Activated CD4-positive, alpha-beta memory T cell treated with anti-CD3 and anti-CD28 coated beads, Interleukin-2, amount 10 ng/mL, durations not matched to agents 7 days and 5 days (primary cell): Measurements from ENCODE around the gene OR8U1. TPM values are rescaled to one million over a fixed set of nuclear protein-coding genes. Genes with fewer than 3 reads are reported as not detected.
"Not testable (repeated sequence)": the region's sequence is repeated elsewhere in the genome, so short reads cannot be mapped to it uniquely, and the experiment has no call there.

Experiments
- CTCF ChIA-PET: fragments of 350-600 bp; sonication (Branson Sonifier 250); formaldehyde crosslinking; loops from one replicate; lab custom pipeline; 2021; ENCODE audit warnings: antibody characterized with exemption, inconsistent platforms; lab: Charles Lee
- POLR2A ChIA-PET: fragments of 350-600 bp; sonication (Branson Sonifier 250); formaldehyde crosslinking; loops from one replicate; lab custom pipeline; 2021; ENCODE audit warnings: antibody characterized with exemption; lab: Charles Lee
- DNase-seq: peaks from one replicate; pipeline ENCODE4 v3.0.0-alpha.2; 2020
- H3K27ac Mint-ChIP-seq: one replicate; pipeline ENCODE4 v1.8.0; 2021; ENCODE audit warnings: mild to moderate bottlenecking, mixed read lengths
- H3K27me3 Mint-ChIP-seq: one replicate; pipeline ENCODE4 v1.8.0; 2021; ENCODE audit warnings: mixed read lengths
- H3K36me3 Mint-ChIP-seq: one replicate; pipeline ENCODE4 v1.8.0; 2021; ENCODE audit warnings: low read depth, mixed read lengths
- H3K4me1 Mint-ChIP-seq: one replicate; pipeline ENCODE4 v1.8.0; 2021; ENCODE audit warnings: mixed read lengths
- H3K4me3 Mint-ChIP-seq: one replicate; pipeline ENCODE4 v1.8.0; 2021; ENCODE audit warnings: mild to moderate bottlenecking, mixed read lengths
- H3K9me3 Mint-ChIP-seq: one replicate; pipeline ENCODE4 v1.8.0; 2021; ENCODE audit warnings: mixed read lengths
- total RNA-seq, 2 experiments: library from RNA; stranded (reverse); gene quantifications; one replicate each; pipeline ENCODE4 v1.2.3, GENCODE V29; 2021

Gene OR8U1
- not detected for total RNA-seq

GRCh38 chr11:56375324-56375723 is at the start of gene OR8U1:
Gene OR8U1 (plus strand): TSS chr11:56375624. CDS start chr11:56375624, 0 bp downstream.
- Mint-ChIP-seq H3K27me3 (no peaks in the 10 kb centered on the region), H3K4me1 (no peaks in the 10 kb centered on the region), H3K9me3 (peaks cover 14% of the 10 kb centered on the region), H3K27ac (no peak within 1 kb of the TSS), H3K36me3 (no peaks in the 10 kb centered on the region), H3K4me3 (no peak within 1 kb of the TSS)
- CTCF ChIA-PET, result no interaction called here
- no peak for DNase-seq
- POLR2A ChIA-PET, result no interaction called here

DNA sequence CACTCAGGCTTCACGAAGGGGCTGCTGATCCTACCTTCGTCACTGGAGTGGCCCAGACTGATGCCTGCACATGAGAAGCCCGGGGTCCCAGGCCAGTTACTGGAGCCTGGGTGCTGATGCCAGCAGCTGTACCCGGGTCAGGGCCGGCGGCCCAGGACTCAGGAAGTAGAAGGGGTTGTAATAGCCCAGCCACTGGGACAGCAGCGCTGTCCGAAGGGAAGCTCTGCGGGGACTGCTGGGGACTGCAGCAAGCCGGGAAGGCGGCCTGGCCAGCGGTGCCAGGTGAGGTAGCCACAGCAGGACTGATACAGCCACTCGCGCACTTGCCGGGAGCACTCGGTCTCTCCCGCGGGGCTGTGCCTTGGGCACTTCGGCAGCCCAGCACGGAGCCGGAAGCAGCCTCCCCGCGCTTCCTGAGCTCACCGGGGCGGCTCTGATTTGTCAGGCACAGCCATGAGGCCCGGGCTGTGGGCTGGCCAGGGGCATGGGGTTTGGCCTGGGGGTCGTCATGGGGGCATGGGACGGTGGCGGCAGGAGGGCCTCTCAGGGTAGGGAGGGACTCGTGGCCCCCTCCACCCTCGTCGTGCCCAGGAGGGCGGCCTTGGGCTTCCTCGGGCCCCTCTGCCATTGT is 43.4 kb upstream of the OR8U1 start:
- no peak overlapping the region for H3K27ac Mint-ChIP-seq
- POLR2A ChIA-PET, result no interaction called here
- peaks cover 8% of the 10 kb centered on the region for H3K9me3 Mint-ChIP-seq
- CTCF ChIA-PET, result no interaction called here
- DNase-seq, result no peak
- no peak overlapping the region for H3K4me3 Mint-ChIP-seq
- no peaks in the 10 kb centered on the region for H3K27me3 Mint-ChIP-seq
- no peaks in the 10 kb centered on the region for H3K36me3 Mint-ChIP-seq
- no peaks in the 10 kb centered on the region for H3K4me1 Mint-ChIP-seq

DNA sequence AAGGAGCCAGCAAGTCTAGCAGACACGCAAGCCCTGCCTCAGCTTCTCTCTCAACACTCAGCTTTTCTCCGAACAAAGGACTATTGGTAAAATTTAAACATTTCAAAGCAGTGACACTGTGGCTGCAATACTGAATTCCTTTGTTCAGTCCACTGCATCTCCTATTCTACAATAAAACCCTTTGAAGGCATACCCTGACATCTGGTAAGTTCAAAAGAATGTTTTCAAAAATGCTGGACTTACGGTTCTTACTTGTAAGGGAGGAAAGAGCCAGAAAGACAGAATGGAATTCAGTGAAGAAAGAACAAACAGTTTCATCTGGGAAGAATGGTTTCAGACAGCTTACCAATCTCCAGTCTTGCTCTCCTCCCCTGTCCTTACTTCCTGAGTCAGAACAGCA is 42.3 kb upstream of the OR8U1 start:
- ChIA-PET CTCF (no interaction called here), POLR2A (no interaction called here)
- Mint-ChIP-seq H3K4me3 (no peak overlapping the region), H3K27ac (no peak overlapping the region), H3K27me3 (no peaks in the 10 kb centered on the region), H3K9me3 (peaks cover 12% of the 10 kb centered on the region), H3K36me3 (no peaks in the 10 kb centered on the region), H3K4me1 (no peaks in the 10 kb centered on the region)
- DNase-seq, result no peak

GRCh38 chr11:56340289-56340688 is 35.1 kb upstream of the OR8U1 start:
- no peaks in the 10 kb centered on the region for H3K4me1 Mint-ChIP-seq
- CTCF ChIA-PET, result no interaction called here

GRCh38 chr11:56345739-56346138 is 29.7 kb upstream of the OR8U1 start, which contains the start of gene OR8K1:
Gene OR8K1 (plus strand): TSS chr11:56346039. CDS start chr11:56346039, 0 bp downstream.
- Mint-ChIP-seq H3K4me1 (no peaks in the 10 kb centered on the region), H3K27me3 (no peaks in the 10 kb centered on the region), H3K27ac (no peak within 1 kb of the TSS), H3K36me3 (no peaks in the 10 kb centered on the region), H3K9me3 (peaks cover 15% of the 10 kb centered on the region), H3K4me3 (no peak within 1 kb of the TSS)
- no peak for DNase-seq
- CTCF ChIA-PET, result no interaction called here
- POLR2A ChIA-PET, result no interaction called here

More at GRCh38 chr11:56340289-56340688, 35.1 kb upstream of the OR8U1 start:
- no peak overlapping the region for H3K27ac Mint-ChIP-seq
- H3K4me3 Mint-ChIP-seq, result no peak overlapping the region
- no peaks in the 10 kb centered on the region for H3K27me3 Mint-ChIP-seq
- peaks cover 34% of the 10 kb centered on the region for H3K9me3 Mint-ChIP-seq
- no peaks in the 10 kb centered on the region for H3K36me3 Mint-ChIP-seq
- no peak for DNase-seq
- POLR2A ChIA-PET, result no interaction called here

GRCh38 chr11:56353991-56354390 is 21.4 kb upstream of the OR8U1 start, which contains the start of gene OR8J1:
Gene OR8J1 (plus strand): TSS chr11:56354291. CDS start chr11:56360247, 5,956 bp downstream.
- H3K36me3 Mint-ChIP-seq, result no peaks in the 10 kb centered on the region
- ChIA-PET CTCF (no interaction called here), POLR2A (no interaction called here)
- no peak for DNase-seq
- H3K27ac Mint-ChIP-seq, result no peak within 1 kb of the TSS
- no peaks in the 10 kb centered on the region for H3K27me3 Mint-ChIP-seq
- H3K9me3 Mint-ChIP-seq, result peaks cover 8% of the 10 kb centered on the region
- H3K4me1 Mint-ChIP-seq, result no peaks in the 10 kb centered on the region
- no peak within 1 kb of the TSS for H3K4me3 Mint-ChIP-seq

- POLR2A ChIA-PET, result no interaction called here
- CTCF ChIA-PET, result no interaction called here
- no peaks in the 10 kb centered on the region for H3K27me3 Mint-ChIP-seq
- no peaks in the 10 kb centered on the region for H3K36me3 Mint-ChIP-seq
- H3K9me3 Mint-ChIP-seq, result peaks cover 7% of the 10 kb centered on the region
- no peak overlapping the region for H3K27ac Mint-ChIP-seq
- no peak overlapping the region for H3K4me3 Mint-ChIP-seq
- DNase-seq, result no peak
- H3K4me1 Mint-ChIP-seq, result no peaks in the 10 kb centered on the region
These were observed 4.7 kb downstream of the OR8U1 start for GRCh38 chr11:56380120-56380519.

GRCh38 chr11:56394381-56394780 is 19.0 kb downstream of the OR8U1 start:
- ChIA-PET CTCF (no interaction called here), POLR2A (no interaction called here)
- Mint-ChIP-seq H3K4me1 (no peaks in the 10 kb centered on the region), H3K36me3 (no peaks in the 10 kb centered on the region), H3K4me3 (no peak overlapping the region), H3K27ac (no peak overlapping the region), H3K9me3 (peaks cover 10% of the 10 kb centered on the region), H3K27me3 (no peaks in the 10 kb centered on the region)
- DNase-seq, result no peak

- H3K27ac Mint-ChIP-seq, result no peak overlapping the region
- no peaks in the 10 kb centered on the region for H3K4me1 Mint-ChIP-seq
- H3K36me3 Mint-ChIP-seq, result no peaks in the 10 kb centered on the region
- peaks cover 8% of the 10 kb centered on the region for H3K9me3 Mint-ChIP-seq
- ChIA-PET POLR2A (no interaction called here), CTCF (no interaction called here)
- DNase-seq, result no peak
- H3K4me3 Mint-ChIP-seq, result no peak overlapping the region
- no peaks in the 10 kb centered on the region for H3K27me3 Mint-ChIP-seq
These were observed 20.6 kb downstream of the OR8U1 start for GRCh38 chr11:56396047-56396446.

GRCh38 chr11:56401858-56402461 is 26.5 kb downstream of the OR8U1 start:
- POLR2A ChIA-PET, H3K27me3 Mint-ChIP-seq, H3K27ac Mint-ChIP-seq, CTCF ChIA-PET, DNase-seq, H3K4me1 Mint-ChIP-seq, H3K4me3 Mint-ChIP-seq, H3K36me3 Mint-ChIP-seq: not testable (repeated sequence)
- peaks cover 18% of the 10 kb centered on the region for H3K9me3 Mint-ChIP-seq

- ChIA-PET CTCF (no interaction called here), POLR2A (no interaction called here)
- Mint-ChIP-seq H3K36me3 (no peaks in the 10 kb centered on the region), H3K27me3 (no peaks in the 10 kb centered on the region), H3K4me3 (no peak overlapping the region), H3K27ac (no peak overlapping the region), H3K4me1 (no peaks in the 10 kb centered on the region), H3K9me3 (peaks cover 26% of the 10 kb centered on the region)
- DNase-seq, result no peak
These were observed 29.0 kb downstream of the OR8U1 start for GRCh38 chr11:56404393-56404792.

DNA sequence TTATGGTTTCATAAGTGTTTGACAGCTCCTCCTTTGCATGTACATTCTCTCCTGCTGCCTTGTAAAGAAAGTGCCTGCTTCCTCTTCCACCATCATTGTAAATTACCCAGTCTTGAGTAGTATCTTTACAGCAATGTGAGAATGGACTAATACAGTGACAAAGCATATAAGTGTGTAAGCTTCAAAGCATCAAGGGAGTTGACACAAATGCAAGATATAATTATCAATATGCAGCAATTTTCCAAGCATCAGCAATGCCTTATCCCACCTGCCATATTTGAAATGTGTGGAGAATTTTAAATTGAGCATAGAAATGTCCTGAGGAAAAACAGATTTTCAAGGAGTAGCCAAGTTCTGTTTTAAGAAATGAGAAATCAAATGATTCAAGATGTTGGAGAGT is 35.4 kb downstream of the OR8U1 start:
- DNase-seq, result no peak
- H3K27ac Mint-ChIP-seq, result no peak overlapping the region
- no peak overlapping the region for H3K4me3 Mint-ChIP-seq
- CTCF ChIA-PET, result no interaction called here
- POLR2A ChIA-PET, result no interaction called here
- H3K27me3 Mint-ChIP-seq, result no peaks in the 10 kb centered on the region
- no peaks in the 10 kb centered on the region for H3K4me1 Mint-ChIP-seq
- peaks cover 23% of the 10 kb centered on the region for H3K9me3 Mint-ChIP-seq
- no peaks in the 10 kb centered on the region for H3K36me3 Mint-ChIP-seq

DNA sequence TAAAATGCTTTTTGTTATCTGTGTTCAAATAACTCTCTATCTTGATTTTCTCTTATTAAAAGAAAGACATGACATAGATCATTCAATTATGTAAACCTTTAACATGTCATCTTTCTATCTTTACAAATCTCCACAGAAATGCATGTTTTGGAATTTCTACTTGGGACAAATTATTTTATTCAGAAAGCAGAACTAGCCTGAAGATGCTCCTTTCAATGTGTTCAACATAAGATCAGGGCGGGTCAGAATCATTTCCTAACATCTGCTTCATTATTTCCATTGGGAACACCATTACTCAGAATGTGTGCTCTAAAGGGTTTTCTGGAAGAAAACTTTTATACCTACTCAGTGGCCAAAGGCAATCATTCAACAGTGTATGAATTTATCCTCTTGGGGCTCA is 37.0 kb downstream of the OR8U1 start, which contains the start of gene OR5AL1:
Gene OR5AL1 (plus strand): TSS at position 301 of the 400 bp plus-strand sequence.
- no peaks in the 10 kb centered on the region for H3K27me3 Mint-ChIP-seq
- H3K4me1 Mint-ChIP-seq, result no peaks in the 10 kb centered on the region
- H3K27ac Mint-ChIP-seq, result no peak within 1 kb of the TSS
- POLR2A ChIA-PET, result no interaction called here
- DNase-seq, result no peak
- H3K9me3 Mint-ChIP-seq, result peaks cover 21% of the 10 kb centered on the region
- H3K36me3 Mint-ChIP-seq, result no peaks in the 10 kb centered on the region
- CTCF ChIA-PET, result no interaction called here
- no peak within 1 kb of the TSS for H3K4me3 Mint-ChIP-seq
